Smooth muscle cell (in vitro differentiated cells): ENCODE results near the gene SH3PXD2A. TPM values are rescaled to one million over a fixed set of nuclear protein-coding genes. Genes with fewer than 3 reads are reported as not detected.
A peak's percentile ranks its signal among the peaks of the same experiment; 100 is the strongest.

Source experiments
- DNase-seq: peaks from one replicate; lab custom pipeline; 2025; ENCODE audit not compliant: unreplicated experiment; lab: John Stamatoyannopoulos, UW
- H2AFZ ChIP-seq: fragments of 200-600 bp; sonication (generic); 2 replicates; pipeline ENCODE4 v1.6.0; 2016; ENCODE audit warnings: antibody characterized with exemption, low read depth, mild to moderate bottlenecking
- H3F3A ChIP-seq: fragments of 200-600 bp; sonication (generic); 2 replicates; pipeline ENCODE4 v1.6.0; 2017; ENCODE audit warnings: antibody characterized with exemption, low read depth
- H3K27ac ChIP-seq: fragments of 200-600 bp; sonication (generic); 2 replicates; pipeline ENCODE4 v1.5.1; 2016; ENCODE audit warnings: low read depth, mild to moderate bottlenecking
- H3K27me3 ChIP-seq: fragments of 200-600 bp; sonication (generic); 2 replicates; pipeline ENCODE4 v1.6.1; 2016; ENCODE audit warnings: low read depth, mild to moderate bottlenecking
- H3K36me3 ChIP-seq: fragments of 200-600 bp; sonication (generic); 2 replicates; pipeline ENCODE4 v1.5.1; 2016; ENCODE audit warnings: low read depth
- H3K4me1 ChIP-seq: fragments of 200-600 bp; sonication (generic); 2 replicates; pipeline ENCODE4 v1.5.1; 2016; ENCODE audit warnings: low read depth
- H3K4me2 ChIP-seq: fragments of 200-600 bp; sonication (generic); 2 replicates; pipeline ENCODE4 v1.6.0; 2016; ENCODE audit warnings: mild to moderate bottlenecking
- H3K4me3 ChIP-seq: fragments of 200-600 bp; sonication (generic); 2 replicates; pipeline ENCODE4 v1.5.1; 2016; ENCODE audit warnings: mild to moderate bottlenecking
- H3K79me2 ChIP-seq: fragments of 200-600 bp; sonication (generic); 2 replicates; pipeline ENCODE4 v1.6.0; 2016; ENCODE audit warnings: low read depth, mild to moderate bottlenecking
- H3K9ac ChIP-seq: fragments of 200-600 bp; sonication (generic); 2 replicates; pipeline ENCODE4 v1.6.0; 2016; ENCODE audit warnings: low read depth
- H3K9me3 ChIP-seq: fragments of 200-600 bp; sonication (generic); replicated peaks from 2 replicates; pipeline ENCODE4 v1.5.1; 2016; ENCODE audit warnings: low read depth
- H4K20me1 ChIP-seq: fragments of 200-600 bp; sonication (generic); 2 replicates; pipeline ENCODE4 v1.6.0; 2016; ENCODE audit warnings: low read depth
- CTCF ChIP-seq: fragments of 200-600 bp; sonication (generic); IDR thresholded peaks from 2 replicates; pipeline ENCODE4 v1.5.1; 2017; ENCODE audit warnings: borderline replicate concordance, mild to moderate bottlenecking, antibody characterized with exemption; ENCODE audit not compliant: insufficient read depth, poor library complexity, severe bottlenecking
- WGBS: methylation state at CpG from one replicate; pipeline ENCODE4 v1.1.7; 2016; ENCODE audit warnings: low lambda C conversion rate; 5-methylcytosine and 5-hydroxymethylcytosine counted together
- polyA plus RNA-seq: library from polyadenylated mRNA; unstranded; fragments of >200 nt; fragmentation: Nextera tagmentation; extraction: Ambion mirVana; gene quantifications from 2 replicates; pipeline ENCODE4 v1.2.1, GENCODE V29; 2016
- total RNA-seq: library from RNA; depleted of rRNA; stranded (reverse); fragments of >200 nt; gene quantifications from 2 replicates; pipeline ENCODE4 v1.2.3, GENCODE V29; 2014

The SH3PXD2A gene
- total and polyA plus RNA-seq, 2 experiments from 2014 or later: 30.1 to 37.9 TPM

DNA sequence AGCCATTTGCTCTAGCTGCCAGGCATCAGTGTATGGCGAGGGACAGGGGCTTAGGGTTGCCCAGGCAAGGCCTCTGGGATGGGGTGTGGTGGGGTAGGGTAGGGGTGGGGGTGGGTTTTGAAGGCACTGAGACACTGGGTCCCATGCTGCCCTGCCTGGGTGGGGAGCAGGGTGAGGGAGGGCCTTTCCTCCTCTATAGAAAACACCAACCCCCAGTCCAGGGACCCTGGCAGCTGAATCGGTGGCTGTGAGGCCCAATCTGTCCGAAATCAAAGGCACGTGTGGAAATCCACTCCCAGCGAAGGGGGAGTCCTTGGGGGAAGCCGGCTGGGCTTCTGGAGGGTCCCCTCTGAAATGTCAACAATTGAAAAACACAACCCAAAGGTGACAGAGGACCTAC is 255.5 kb downstream of the SH3PXD2A start:
- no peak for DNase-seq
- Histone ChIP-seq H3K4me1 (no peaks in the 10 kb centered on the region), H3K79me2 (no peaks in the 10 kb centered on the region), H3K36me3 (no peaks in the 10 kb centered on the region), H3K27me3 (no peaks in the 10 kb centered on the region), H3K27ac (no peak overlapping the region), H2AFZ (no peak overlapping the region), H3K9me3 (no peaks in the 10 kb centered on the region), H3K9ac (no peak overlapping the region), H4K20me1 (peaks cover 21% of the 10 kb centered on the region), H3K4me3 (no peak overlapping the region), H3K4me2 (no peak overlapping the region), H3F3A (peaks cover 9% of the 10 kb centered on the region)
- 87% methylated on average over 6 of the region's 6 CpGs for WGBS
- no peak for TF ChIP-seq CTCF

DNA sequence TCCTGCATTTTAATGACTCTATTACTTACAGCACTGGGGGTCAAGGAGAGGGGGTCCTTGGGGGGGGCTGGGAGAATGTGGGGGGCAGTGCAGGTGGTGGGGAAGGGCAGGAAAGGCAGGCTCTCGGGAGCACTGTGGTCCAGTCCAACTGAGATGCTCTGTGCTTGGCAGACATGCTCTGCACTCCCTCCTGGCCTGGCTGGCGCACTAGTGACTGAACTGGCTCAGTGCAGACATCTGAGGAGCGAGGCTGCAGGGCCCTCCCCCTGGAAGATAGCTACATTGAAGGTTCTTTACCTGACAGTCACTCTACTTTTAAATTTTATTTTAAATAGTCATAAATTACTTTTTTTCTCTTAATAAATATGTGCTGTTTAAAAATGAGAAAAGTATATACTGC is 256.2 kb downstream of the SH3PXD2A start:
- peak overlapping the region; percentile 11 for H3K27ac ChIP-seq
- no peaks in the 10 kb centered on the region for H3K4me1 ChIP-seq
- no peaks in the 10 kb centered on the region for H3K9me3 ChIP-seq
- no peak overlapping the region for H3K4me3 ChIP-seq
- H3K9ac ChIP-seq: no peak overlapping the region
- H2AFZ ChIP-seq: no peak overlapping the region
- H3F3A ChIP-seq: peaks cover 11% of the 10 kb centered on the region
- no peaks in the 10 kb centered on the region for H3K27me3 ChIP-seq
- no peaks in the 10 kb centered on the region for H3K79me2 ChIP-seq
- WGBS: 79% methylated on average over 3 of the region's 3 CpGs
- no peak for DNase-seq
- peaks cover 28% of the 10 kb centered on the region for H4K20me1 ChIP-seq
- no peaks in the 10 kb centered on the region for H3K36me3 ChIP-seq
- no peak for TF ChIP-seq CTCF
- no peak overlapping the region for H3K4me2 ChIP-seq

DNA sequence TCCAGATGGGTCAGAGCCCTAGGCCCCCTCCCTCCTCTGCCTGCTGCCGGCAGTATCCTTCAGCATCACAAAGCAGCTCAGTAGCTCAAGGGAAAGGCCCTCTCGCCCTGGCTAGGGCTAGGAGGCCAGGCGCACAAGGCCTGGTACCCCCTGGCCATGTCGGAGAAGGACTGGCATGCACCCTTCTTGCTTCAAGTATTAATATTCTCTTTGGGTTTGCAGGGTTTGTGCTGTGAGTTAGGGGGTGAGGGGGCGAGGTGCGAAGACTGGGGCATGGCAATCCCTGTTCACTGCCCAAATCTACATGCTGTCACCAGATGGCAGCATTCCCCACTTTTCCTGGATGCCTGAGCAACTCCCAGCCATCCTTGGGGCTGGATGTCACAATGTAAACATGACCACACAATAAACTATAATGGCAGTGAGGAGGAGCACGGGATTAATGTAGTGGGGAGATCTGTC is 256.7 kb downstream of the SH3PXD2A start:
- Histone ChIP-seq H3K4me2 (no peak overlapping the region), H2AFZ (no peak overlapping the region), H3K27ac (no peak overlapping the region), H3F3A (peaks cover 11% of the 10 kb centered on the region), H3K79me2 (no peaks in the 10 kb centered on the region), H3K9ac (no peak overlapping the region), H4K20me1 (peaks cover 32% of the 10 kb centered on the region), H3K4me3 (no peak overlapping the region), H3K27me3 (no peaks in the 10 kb centered on the region), H3K36me3 (no peaks in the 10 kb centered on the region), H3K4me1 (no peaks in the 10 kb centered on the region), H3K9me3 (no peaks in the 10 kb centered on the region)
- TF ChIP-seq CTCF: peak; percentile 61
- 51% methylated on average over 7 of the region's 7 CpGs for WGBS
- DNase-seq: no peak

GRCh38 chr10:103597003-103597402 is 258.4 kb downstream of the SH3PXD2A start:
- H3K27ac ChIP-seq: no peak overlapping the region
- 92% methylated on average over 6 of the region's 6 CpGs for WGBS
- H3K27me3 ChIP-seq: no peaks in the 10 kb centered on the region

More at GRCh38 chr10:103597003-103597402, 258.4 kb downstream of the SH3PXD2A start:
- Histone ChIP-seq H3K9ac (no peak overlapping the region), H4K20me1 (peaks cover 40% of the 10 kb centered on the region), H2AFZ (no peak overlapping the region), H3K9me3 (no peaks in the 10 kb centered on the region), H3F3A (peaks cover 11% of the 10 kb centered on the region), H3K4me2 (no peak overlapping the region), H3K4me1 (no peaks in the 10 kb centered on the region), H3K36me3 (no peaks in the 10 kb centered on the region), H3K4me3 (no peak overlapping the region), H3K79me2 (no peaks in the 10 kb centered on the region)
- DNase-seq: no peak
- no peak for TF ChIP-seq CTCF
